ENCODE measurements around the gene FXYD1. TPM values are rescaled to one million over a fixed set of nuclear protein-coding genes. Genes with fewer than 3 reads are reported as not detected.

FXYD1 gene
- total RNA-seq, 1 donor from 2014 or later = 7.8 TPM

DNA sequence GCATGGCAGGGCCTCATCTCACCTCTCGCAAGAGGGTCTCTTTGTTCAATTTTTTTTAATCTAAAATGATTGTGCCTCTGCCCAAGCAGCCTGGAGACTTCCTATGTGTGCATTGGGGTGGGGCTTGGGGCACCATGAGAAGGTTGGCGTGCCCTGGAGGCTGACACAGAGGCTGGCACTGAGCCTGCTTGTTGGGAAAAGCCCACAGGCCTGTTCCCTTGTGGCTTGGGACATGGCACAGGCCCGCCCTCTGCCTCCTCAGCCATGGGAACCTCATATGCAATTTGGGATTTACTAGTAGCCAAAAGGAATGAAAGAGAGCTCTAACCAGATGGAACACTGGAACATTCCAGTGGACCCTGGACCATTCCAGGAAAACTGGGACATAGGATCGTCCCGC lies 15.1 kb upstream of the FXYD1 start:
- no peak for DNase-seq (ENCODE audit: low spot score)
- peaks cover 5% of the 10 kb centered on the region for H3K27me3 Mint-ChIP-seq (ENCODE audit: low read depth)
- H3K36me3 Mint-ChIP-seq (ENCODE audit: low read depth) = no peaks in the 10 kb centered on the region
- H3K27ac Mint-ChIP-seq (ENCODE audit: unreplicated experiment) = no peak overlapping the region
- H3K4me3 Mint-ChIP-seq (ENCODE audit: unreplicated experiment) = no peak overlapping the region
- TF ChIP-seq, protein P1, sequence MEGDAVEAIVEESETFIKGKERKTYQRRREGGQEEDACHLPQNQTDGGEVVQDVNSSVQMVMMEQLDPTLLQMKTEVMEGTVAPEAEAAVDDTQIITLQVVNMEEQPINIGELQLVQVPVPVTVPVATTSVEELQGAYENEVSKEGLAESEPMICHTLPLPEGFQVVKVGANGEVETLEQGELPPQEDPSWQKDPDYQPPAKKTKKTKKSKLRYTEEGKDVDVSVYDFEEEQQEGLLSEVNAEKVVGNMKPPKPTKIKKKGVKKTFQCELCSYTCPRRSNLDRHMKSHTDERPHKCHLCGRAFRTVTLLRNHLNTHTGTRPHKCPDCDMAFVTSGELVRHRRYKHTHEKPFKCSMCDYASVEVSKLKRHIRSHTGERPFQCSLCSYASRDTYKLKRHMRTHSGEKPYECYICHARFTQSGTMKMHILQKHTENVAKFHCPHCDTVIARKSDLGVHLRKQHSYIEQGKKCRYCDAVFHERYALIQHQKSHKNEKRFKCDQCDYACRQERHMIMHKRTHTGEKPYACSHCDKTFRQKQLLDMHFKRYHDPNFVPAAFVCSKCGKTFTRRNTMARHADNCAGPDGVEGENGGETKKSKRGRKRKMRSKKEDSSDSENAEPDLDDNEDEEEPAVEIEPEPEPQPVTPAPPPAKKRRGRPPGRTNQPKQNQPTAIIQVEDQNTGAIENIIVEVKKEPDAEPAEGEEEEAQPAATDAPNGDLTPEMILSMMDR (IDR thresholded peaks at IDR 0.05) = no peak
- H3K4me1 Mint-ChIP-seq (ENCODE audit: low read depth) = peaks cover 15% of the 10 kb centered on the region
- no peaks in the 10 kb centered on the region for H3K9me3 Mint-ChIP-seq (ENCODE audit: low read depth)

DNA sequence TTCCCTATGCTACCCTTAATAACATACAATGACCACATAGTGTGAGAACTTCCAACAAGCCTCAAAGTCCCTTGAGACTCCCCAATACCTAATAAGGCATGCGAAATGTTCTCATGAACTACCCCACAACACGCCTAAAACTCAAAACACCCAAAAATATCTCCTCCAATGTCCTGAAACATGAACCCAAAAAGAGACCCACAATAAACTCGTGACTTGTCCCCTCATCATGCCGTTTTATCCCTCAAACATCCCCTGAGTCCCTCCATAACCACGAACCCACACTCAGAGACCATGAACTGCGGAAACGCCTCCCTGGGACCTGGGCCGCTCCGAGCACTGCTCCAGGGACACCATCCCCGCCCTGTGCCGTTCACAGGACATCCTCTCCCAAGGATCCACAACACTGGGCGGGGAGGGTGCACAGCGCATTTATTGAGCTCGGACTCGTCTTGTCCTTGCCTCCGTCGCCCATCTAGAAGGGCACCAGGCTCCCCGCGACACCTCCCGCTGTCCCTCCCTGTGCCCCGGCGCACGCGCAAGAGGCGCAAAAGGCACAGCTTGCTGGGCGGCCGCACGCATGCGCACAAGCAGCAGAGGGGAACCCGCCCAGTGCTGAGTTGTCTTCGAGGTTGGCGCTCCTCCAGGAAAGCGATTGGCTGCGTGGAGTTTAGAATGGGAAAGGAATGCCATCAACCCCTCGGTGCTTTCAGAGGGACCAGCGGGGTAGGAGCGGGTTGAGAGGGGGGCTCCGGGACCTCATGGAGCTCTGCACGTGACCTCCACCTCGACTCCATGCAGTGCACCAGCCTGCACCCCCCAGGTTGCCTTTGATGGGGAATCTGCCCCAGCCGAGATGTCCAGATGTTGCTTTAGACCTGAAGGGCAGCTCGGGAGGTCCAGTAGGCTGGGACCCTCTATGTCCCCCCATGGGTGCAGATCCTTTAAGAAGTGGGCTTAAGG lies 14.2 kb upstream of the FXYD1 start:
- TF ChIP-seq, protein P1 (IDR thresholded peaks at IDR 0.05) = no peak
- Mint-ChIP-seq H3K4me1 (ENCODE audit: low read depth) (peaks cover 15% of the 10 kb centered on the region), H3K9me3 (ENCODE audit: low read depth) (no peaks in the 10 kb centered on the region), H3K36me3 (ENCODE audit: low read depth) (no peaks in the 10 kb centered on the region), H3K27ac (ENCODE audit: unreplicated experiment) (no peak overlapping the region), H3K27me3 (ENCODE audit: low read depth) (peaks cover 9% of the 10 kb centered on the region), H3K4me3 (ENCODE audit: unreplicated experiment) (no peak overlapping the region)
- DNase-seq (ENCODE audit: low spot score) = no peak

DNA sequence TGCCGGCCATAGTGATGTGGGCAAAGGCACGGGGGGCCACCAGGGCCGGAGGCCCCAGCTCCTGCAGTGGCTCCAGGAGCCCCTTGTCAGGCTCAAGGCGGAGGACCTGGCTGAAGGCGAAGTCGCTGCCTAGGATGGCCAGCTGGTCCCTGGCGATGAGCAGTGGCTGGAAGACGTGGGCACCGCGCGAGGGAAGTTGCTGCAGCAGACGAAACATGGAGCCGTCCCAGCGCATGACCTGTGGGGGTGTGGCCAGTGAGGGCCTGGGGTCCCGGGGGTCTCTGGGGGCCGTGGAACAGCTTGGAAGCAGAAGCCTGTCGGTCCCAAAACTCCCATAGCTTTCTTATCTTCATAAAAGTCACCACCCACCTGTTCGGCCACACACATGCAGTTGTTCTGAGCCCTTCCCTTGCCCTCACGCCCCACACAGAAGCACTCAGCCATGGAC lies 13.3 kb upstream of the FXYD1 start:
- no peak overlapping the region for H3K27ac Mint-ChIP-seq (ENCODE audit: unreplicated experiment)
- DNase-seq (ENCODE audit: low spot score) = no peak
- peaks cover 14% of the 10 kb centered on the region for H3K4me1 Mint-ChIP-seq (ENCODE audit: low read depth)
- TF ChIP-seq, protein P1 (IDR thresholded peaks at IDR 0.05) = no peak
- no peaks in the 10 kb centered on the region for H3K9me3 Mint-ChIP-seq (ENCODE audit: low read depth)
- H3K36me3 Mint-ChIP-seq (ENCODE audit: low read depth) = no peaks in the 10 kb centered on the region
- no peak overlapping the region for H3K4me3 Mint-ChIP-seq (ENCODE audit: unreplicated experiment)
- H3K27me3 Mint-ChIP-seq (ENCODE audit: low read depth) = peaks cover 9% of the 10 kb centered on the region

DNA sequence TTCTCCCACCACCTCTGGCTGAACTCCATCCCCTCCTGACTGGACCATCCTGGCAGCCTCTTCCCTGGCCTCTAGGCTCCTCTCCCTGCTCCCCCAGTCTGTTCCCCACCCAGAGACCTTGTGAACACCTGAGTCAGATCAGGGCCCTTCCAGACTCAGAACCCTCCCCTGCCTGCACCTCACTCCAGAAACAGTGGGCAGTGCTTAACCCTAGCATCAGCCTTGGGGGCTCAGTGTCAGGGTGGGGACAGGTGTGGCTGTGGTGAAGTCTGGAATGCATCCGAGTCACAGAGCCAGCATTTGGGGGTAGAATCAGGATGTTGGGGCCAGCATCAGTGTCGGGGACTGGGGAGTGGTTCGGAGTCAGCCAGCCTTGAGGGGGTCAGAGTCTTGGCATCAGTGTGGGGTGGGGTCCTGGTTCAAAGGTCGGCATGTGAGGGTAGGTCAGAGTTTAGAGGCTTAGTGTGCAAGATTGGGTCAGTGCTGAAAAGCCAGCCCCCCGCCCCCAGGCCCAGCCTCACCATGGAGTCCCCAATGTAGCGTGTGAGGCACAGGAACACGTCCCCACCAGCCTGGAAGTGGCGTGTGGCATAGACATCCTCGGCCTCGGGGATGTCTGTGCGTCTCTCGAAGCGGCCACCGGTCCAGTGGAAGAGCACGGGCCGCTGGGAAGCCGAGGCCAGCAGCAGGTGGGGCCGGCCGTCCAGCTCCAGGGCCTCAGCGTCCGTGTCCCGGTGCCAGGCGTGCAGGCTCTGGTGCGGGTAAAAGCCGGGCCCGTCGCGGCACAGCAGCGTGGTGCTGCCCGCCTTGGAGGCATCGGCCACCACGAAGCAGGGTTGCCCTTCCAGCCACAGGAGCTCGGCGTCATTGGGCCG lies 12.6 kb upstream of the FXYD1 start:
- no peak overlapping the region for H3K4me3 Mint-ChIP-seq (ENCODE audit: unreplicated experiment)
- H3K4me1 Mint-ChIP-seq (ENCODE audit: low read depth) = peaks cover 10% of the 10 kb centered on the region
- H3K36me3 Mint-ChIP-seq (ENCODE audit: low read depth) = no peaks in the 10 kb centered on the region
- no peak overlapping the region for H3K27ac Mint-ChIP-seq (ENCODE audit: unreplicated experiment)
- H3K9me3 Mint-ChIP-seq (ENCODE audit: low read depth) = no peaks in the 10 kb centered on the region
- DNase-seq (ENCODE audit: low spot score) = no peak
- TF ChIP-seq, protein P1 (IDR thresholded peaks at IDR 0.05) = no peak
- peaks cover 9% of the 10 kb centered on the region for H3K27me3 Mint-ChIP-seq (ENCODE audit: low read depth)

DNA sequence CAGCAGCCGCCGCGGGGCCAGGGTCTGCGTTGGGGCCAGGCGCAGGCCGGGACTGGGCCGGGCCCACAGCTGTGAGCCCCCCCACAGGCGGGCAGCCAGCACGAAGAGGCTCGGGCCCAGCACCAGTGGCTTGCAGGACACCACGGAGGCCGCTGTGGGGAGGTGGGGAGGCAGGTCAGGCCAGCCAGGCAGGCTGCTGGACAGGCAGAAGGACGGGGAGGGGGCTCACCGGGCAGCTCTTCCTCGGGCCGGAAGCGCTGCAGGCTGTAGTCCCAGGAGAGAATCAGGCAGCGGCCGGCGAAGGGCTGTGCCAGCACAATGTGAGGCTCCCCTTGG lies 12.0 kb upstream of the FXYD1 start:
- H3K27ac Mint-ChIP-seq (ENCODE audit: unreplicated experiment) = no peak overlapping the region
- TF ChIP-seq, protein P1 (IDR thresholded peaks at IDR 0.05) = no peak
- no peaks in the 10 kb centered on the region for H3K9me3 Mint-ChIP-seq (ENCODE audit: low read depth)
- no peak for DNase-seq (ENCODE audit: low spot score)
- no peak overlapping the region for H3K4me3 Mint-ChIP-seq (ENCODE audit: unreplicated experiment)
- peaks cover 10% of the 10 kb centered on the region for H3K4me1 Mint-ChIP-seq (ENCODE audit: low read depth)
- no peaks in the 10 kb centered on the region for H3K36me3 Mint-ChIP-seq (ENCODE audit: low read depth)
- H3K27me3 Mint-ChIP-seq (ENCODE audit: low read depth) = peaks cover 9% of the 10 kb centered on the region

Data from chondrocyte (in vitro differentiated cells).